Forelimb muscle (tissue), 1 donor: ENCODE results near the gene TMPO. TPM values are rescaled to one million over a fixed set of nuclear protein-coding genes. Genes with fewer than 3 reads are reported as not detected.
"Not testable (repeated sequence)": the region's sequence is repeated elsewhere in the genome, so short reads cannot be mapped to it uniquely, and the experiment has no call there.

Experiments
- DNase-seq: peaks from one replicate; pipeline ENCODE4 v3.0.0-alpha.2; 2013; ENCODE audit warnings: low read depth
- polyA plus RNA-seq: library from polyadenylated mRNA; unstranded; fragments of 120-200 nt; gene quantifications from one replicate; pipeline ENCODE4 v1.2.1, GENCODE V29; 2013; ENCODE audit not compliant: insufficient read length

The TMPO gene, protein sequence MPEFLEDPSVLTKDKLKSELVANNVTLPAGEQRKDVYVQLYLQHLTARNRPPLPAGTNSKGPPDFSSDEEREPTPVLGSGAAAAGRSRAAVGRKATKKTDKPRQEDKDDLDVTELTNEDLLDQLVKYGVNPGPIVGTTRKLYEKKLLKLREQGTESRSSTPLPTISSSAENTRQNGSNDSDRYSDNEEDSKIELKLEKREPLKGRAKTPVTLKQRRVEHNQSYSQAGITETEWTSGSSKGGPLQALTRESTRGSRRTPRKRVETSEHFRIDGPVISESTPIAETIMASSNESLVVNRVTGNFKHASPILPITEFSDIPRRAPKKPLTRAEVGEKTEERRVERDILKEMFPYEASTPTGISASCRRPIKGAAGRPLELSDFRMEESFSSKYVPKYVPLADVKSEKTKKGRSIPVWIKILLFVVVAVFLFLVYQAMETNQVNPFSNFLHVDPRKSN
- 67.3 TPM for polyA plus RNA-seq

DNA sequence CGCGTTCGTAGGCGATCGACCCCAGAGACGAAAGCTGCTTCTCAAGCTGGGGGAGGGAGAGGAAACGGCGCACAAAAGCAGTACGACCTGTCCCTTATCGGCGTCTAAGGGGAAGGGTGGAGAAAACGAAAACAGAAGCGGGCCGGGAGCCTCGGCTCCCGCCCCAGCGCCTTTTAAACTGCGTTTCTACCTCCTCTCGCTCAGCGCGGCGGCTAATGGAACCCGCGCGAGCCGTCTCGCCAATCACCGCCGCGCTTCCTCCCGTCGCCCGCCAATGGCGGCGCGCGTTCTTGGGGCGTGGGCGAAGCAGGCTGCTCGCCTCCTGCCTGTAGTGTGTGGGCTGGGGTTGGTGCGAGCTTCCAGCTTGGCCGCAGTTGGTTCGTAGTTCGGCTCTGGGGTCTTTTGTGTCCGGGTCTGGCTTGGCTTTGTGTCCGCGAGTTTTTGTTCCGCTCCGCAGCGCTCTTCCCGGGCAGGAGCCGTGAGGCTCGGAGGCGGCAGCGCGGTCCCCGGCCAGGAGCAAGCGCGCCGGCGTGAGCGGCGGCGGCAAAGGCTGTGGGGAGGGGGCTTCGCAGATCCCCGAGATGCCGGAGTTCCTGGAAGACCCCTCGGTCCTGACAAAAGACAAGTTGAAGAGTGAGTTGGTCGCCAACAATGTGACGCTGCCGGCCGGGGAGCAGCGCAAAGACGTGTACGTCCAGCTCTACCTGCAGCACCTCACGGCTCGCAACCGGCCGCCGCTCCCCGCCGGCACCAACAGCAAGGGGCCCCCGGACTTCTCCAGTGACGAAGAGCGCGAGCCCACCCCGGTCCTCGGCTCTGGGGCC is at the start of gene TMPO:
Gene TMPO, plus strand, starts transcription at position 304 of the 824 bp plus-strand sequence. Its CDS starts 278 bp downstream, at position 582.
- peak; percentile 80 for DNase-seq

DNA sequence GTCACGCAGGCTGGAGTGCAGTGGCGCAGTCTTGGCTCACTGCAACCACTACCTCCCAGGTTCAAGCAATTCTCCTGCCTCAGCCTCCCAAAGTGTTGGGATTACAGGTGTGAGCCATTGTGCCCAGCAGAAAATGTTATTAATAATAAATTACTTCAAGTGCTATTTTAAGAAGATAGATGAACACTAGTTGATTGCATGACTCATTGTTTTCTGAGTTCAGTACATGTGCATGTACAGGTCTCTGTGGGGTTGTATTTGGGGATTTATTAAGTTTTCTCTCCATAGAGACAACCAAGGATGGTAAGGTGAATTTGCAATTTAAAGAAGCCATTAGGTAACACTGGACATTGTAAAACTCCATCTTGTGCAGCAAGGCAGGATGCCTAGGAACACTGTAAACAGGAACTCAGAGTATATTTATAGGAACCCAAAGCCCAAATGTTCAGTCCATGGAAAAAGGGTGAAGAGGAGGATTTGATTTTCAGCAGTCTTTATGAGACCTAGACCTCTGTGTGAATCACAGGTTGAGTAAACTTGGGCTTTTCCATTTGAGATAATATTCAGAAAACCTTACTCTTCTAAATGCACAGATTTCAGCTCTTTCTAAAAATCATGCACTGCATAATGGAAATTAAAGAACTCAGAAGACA is 49.3 kb upstream of the TMPO start:
- DNase-seq, result no peak

DNA sequence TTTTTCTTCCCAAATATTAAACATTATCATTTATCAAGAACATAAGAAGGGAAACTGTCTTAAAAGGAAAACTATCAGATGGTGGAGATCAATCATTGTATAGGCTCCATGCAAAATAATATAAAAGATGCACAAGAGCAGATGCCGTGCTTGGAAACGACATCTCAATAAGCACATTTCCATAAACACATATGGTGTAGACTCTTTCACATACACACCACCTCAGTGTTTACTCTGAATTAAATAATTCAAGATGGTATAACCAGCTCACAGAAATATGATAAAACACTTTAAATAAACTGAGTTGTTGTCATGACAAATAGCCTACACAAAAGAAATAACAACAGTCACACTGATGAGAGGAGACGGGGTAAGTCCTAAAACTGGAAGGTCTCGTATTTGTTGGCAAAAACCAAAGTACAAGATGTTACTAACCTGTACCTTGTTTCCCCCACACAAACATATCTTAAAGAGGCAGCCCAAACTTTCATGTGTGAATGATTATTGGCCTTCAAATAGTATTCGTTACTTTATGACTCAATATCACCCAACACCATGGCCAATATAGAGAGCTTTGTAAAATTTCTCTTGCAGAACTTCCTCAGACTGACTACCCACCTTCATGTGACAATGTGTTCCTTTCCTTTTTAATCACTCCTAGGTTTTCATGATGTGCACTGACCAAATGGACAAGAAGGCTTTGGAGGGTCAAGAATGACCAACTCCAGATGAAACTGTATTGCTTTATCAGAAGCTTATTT is 48.6 kb upstream of the TMPO start:
- DNase-seq, result no peak

DNA sequence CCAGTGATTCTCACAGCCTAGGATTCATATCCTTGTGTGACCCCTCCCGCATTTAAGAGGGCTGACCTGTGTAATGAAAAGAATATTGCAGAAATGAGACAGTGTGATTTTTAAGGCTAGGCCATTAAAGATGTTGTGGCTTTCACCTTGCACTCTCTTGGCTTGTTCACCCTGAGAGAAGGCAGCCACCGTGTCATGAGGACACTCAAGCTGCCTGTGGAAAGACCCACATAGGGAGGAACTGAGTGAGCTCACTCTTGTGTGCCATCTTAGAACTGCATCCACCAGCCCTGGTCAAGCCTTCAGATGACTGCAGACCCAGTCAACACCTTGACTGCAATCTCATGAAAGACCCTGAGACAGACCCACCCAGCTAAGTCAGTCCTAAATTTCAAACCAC is 46.3 kb upstream of the TMPO start:
- no peak for DNase-seq

DNA sequence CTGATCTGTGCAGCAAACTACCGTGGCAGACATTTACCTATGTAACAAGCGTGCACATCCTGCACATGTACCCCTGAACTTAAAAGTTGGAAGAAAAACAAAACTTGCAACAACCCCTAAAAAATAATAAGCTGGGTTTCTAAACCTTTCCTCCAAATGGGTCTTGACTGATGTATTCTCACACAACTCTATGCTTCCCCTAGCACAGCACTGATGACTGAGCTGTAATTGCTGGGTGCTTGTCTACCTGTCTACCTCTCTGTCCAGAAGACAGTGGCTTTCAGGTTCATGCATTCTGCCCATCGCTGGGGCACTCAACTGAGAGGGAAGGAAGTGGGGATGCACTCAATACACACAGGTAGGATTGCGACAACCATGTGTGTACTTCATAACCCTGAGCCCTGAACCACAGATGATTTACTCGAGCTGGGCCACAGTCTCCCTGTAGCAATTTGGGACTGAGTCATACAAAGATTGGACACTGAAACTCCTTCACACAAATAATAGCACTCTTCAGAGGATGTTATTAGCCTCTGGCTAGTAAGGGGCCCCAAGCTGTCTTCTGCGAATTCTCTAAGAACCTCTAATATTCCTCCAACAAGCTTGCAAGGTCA is 44.8 kb upstream of the TMPO start:
- DNase-seq, result no peak

DNA sequence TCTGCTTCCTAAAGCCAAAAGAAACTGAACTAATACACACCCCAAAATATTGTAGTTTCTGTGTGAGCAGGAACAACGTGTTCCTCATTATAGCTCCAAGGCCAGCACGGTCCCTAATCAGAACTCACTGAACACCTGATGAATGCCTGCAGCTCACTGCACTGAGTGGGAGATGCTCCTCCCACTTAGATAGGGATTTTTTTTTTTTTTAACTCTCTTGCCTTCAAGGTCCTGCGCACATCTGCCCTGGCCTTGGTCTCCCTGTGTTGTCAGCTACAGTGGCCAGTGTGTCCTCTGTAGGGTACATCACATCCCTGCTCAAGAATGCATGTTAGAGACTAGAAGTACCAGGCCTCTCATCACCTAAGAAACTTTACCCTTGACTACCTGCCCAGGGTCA is 44.3 kb upstream of the TMPO start:
- no peak for DNase-seq

DNA sequence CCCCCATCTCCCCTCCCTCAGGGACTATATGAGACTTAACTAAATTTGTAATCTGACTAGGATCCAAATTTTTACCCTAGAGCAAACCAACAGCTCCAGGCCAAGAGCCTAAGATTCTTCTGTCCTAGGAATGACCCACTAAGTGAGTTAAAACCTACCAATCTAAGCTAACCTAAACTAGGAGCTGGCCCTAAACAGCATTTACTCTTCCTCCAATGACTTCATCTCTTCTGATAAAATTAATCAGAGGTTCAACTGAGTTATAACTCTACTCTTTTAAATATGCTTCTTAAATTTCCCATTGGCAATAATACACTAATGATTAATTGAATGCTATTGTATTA is 39.9 kb upstream of the TMPO start:
- no peak for DNase-seq

DNA sequence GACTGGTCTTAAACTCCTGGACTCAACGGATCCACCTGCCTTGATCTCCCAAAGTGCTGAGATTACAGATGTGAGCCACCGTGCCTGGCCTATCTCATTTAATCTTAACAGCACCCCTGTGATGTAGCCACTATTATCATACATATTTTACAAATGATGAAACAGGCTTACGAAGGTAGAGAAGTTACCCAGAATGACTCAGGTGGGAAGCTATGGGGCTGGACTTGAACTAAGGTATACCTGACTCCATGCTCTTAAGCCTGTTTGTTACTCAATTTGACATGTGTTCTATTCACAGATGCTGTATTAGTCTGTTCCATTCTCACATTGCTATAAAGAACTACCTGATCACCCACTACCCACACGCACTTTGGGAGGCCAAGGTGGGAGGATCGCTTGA is 36.8 kb upstream of the TMPO start:
- DNase-seq, result no peak

DNA sequence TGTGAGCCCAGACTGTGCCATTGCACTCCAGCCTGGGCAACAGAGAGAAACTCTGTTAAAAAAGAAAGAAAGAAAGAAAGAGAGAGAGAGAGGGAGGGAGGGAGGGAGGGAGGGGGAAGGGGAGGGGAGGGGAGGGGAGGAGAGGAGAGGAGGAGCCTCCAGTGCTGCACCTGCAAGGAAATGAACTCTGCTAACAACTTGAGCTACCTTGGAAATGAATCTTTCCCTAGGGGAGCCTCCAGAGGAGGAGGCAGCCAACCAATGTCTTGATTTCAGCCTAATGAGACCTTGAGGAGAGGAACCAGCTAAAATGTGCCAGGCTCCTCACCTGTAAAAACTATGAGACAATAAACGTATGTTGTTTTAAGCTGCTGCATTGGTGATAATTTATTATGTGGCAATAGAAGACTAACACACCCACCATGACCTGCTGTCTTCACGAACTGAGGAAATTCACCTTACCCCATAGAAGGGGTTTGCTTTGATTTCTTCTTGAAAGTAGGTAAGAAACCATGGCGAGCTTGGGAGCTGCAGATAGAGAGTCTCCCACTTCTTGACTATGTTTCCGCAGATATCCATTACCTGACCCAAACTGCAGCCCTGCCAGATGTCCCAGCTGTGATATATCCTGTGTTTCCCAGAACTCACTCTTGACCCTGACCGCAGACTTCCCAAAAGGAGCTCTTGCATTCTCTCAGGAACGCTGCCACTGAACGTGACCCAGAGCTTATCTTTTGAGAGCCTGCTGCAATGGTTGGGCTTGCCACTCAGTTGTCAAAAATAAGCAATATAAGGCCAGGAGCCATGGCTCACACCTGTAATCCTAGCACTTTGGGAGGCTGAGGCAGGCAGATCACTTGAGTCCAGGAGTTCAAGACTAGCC is 31.5 kb upstream of the TMPO start:
- no peak for DNase-seq

DNA sequence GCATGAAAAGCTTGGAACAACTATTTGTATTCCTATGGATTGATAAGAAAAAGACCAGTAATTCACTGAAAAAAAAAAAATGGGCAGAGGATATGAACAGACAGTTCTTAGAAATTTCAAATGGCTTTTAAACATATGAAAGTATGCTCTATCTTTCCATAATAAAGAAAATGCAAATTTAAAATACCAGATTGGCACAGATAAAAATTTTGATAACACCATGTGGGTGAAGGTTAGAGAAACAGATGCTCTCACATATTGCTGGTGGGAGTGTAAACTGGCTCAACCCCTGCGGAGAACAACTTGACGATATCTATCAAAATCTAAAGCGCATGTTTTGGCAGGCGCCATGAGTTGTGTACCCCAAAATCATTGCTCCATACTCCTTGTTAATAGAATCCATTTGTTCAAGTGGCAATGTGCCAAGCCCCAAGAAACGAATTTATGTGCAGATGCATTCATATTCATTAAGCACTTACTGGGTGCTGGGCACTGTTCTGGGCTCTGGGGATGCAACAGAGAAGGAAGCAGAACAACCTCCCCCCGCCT is 29.5 kb upstream of the TMPO start:
- no peak for DNase-seq

DNA sequence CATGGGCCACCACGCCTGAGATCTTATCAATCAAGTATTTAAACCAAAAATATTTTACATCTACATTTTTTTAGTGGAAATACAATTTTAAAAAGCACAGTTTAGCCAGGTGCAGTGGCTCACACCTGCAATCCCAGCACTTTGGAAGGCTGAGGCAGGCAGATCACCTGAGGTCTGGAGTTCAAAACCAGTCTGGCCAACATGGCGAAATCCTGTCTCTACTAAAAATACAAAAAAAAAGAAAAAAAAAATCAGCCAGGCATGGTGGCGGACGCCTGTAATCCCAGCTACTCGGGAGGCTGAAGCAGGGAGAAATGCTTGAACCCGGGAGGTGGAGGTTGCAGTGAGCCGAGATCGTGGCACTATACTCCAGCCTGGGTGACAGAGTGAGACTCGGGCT is 27.0 kb upstream of the TMPO start:
- DNase-seq, result not testable (repeated sequence)

DNA sequence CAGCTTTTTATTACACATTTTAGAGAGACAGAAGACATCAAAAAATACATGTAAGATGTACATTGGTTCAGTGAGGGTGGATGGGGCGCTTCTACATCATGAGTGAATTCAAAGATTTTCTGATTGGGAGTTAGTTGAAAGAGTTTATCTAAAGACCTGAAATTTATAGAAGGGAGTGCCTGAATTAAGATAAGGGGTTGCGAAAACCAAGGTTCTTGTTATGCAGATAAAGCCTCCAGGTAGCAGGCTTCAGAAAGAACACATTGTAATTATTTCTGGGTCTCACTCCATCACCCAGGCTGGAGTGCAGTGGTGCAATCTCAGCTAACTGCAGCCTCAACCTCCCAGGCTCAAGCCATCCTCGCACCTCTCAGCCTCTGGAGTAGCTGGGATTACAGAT is 26.2 kb upstream of the TMPO start:
- no peak for DNase-seq

DNA sequence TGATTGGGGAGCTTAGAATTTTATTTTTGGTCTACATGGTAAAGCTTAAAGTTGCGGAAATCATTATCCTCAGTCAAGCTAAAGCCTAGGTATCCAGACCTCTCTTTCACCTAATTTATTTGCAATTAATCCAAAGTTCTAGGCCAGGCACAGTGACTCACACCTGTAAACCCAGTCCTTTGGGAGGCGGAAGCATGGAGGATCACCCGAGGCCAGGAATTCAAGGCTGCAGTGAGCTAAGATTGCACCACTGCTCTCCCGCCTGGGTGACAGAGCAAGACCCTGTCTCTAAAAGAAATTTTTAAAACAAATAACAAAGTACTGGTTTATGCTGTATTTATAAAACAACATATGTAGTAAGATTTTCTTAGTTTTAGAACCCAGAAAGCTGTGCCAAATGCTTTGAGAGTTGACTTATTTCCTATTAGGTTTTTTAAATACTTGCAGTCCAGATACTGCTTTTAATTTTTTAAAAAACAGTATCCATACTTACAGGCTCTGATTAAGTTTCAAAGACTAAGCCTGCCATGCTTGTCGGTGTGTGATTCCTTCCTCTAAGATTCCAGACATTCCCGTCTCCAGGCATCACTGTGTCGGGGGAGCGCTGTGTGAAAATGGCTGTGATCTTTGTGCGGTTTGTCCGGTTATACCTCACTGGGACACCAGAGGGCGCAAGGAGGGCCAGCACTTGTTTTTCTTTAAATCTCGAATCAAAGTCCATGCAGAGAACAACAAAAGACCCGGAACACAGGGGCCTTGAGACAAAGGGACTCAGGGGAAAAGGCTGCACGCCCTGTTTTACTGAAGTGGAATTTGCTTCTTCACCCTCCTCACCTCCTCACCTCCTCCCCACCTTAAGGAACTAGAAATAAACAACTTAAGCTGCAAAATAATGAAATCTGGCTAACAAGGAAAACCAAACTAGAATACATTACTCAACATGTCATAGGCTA is 24.6 kb upstream of the TMPO start:
- DNase-seq, result peak; percentile 79

DNA sequence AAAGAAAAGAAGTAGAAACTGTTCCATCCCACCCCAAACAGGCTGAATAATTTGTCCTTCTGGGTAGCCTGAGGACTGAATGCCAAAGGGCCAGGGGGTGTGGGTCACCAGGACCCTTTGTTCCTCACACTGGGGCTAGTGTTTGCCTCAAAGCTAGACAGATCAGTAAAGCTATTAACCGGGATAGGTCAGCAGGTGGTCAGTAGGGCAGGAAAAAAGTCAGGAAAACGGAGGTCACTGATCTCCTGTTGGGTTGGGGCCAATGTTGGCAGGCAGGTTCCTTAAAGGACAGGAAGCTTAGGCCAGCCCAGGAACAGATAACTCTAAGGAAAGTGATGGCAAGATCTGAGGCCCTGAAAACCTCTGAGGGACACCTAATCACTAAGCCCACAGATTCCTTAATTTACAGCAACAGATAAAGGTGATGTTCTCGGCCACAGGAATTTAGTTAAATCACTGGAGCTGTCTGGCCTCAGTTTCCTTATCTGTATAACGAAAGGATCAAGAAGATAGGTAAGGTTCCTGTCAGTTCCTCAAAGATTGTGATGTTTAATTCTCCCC is 22.7 kb upstream of the TMPO start:
- no peak for DNase-seq

DNA sequence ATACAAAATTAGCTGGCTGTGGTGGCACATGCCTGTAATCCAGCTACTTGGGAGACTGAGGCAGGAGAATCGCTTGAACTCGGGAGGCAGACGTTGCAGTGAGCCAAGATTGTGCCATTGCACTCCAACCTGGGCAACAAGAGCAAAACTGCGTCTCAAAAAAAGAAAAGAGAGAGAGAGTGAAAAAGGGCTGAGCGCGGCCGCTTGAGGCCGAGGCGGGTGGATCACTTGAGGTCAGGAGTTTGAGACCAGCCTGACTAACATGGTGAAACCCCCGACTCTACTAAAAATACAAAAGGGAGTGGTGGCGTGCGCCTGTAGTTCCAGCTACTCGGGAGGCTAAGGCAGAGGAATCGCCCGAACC is 14.1 kb upstream of the TMPO start:
- not testable (repeated sequence) for DNase-seq

DNA sequence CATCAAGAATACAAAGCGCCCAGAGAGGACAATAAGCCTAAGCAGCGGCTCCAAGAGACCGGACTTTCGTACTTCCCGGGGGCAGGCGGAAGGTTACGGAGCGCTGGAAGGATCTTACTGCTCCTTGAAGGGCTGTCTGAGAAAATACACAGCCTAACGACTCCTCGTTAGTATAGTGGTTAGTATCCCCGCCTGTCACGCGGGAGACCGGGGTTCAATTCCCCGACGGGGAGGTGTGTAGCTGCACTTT is 12.1 kb upstream of the TMPO start:
- DNase-seq, result peak; percentile 97

DNA sequence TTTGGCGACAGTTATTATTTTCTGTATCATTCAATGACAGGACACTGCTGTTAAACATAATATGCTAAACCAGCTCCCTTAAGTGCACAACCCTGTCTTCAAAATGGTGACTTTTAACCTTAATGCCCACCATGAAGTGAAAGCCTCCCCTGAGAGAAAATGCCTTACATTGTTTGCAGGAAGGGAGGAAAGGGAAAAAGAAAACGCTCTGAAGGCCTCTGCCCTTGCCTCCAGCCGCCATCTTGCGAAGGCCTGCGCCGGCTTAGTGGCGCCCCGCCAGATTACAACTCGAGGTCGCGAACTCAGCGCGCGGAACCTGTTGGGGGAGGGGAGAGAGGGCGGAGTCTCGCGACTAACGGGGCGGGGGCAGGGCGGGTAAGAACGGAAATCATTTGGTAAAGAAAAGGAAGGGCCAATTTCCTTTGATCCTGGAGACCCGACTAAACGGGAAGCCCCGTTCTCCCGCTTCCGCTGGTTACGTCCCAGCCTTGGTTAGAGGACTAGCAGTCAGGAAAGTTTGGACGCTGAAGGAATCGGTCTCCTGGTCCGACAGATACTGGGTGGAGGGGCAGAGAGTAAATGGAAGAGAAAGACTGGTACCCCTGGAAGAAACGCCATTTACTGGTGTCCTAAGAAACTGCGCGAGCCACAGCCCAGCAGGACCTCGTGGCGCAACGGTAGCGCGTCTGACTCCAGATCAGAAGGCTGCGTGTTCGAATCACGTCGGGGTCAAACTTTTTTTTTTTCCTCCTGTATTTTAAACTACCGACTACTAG is 11.6 kb upstream of the TMPO start:
- DNase-seq, result peak; percentile 78

DNA sequence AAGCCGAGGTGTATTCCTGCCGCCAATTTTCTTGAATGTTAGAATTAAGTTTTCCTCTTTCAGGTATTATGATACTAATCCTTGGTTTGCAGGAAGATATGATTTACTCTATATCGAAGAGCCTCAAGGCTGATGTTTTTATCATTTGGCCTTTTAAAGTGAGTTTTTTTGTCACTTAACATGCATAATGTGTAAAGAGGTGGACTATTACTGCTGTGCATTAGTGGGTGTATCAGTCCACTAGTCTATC is 11.1 kb upstream of the TMPO start:
- no peak for DNase-seq
